Rectal smooth muscle tissue (tissue), 1 donor: ENCODE results near the gene LRWD1.
"Not testable (repeated sequence)": the region's sequence is repeated elsewhere in the genome, so short reads cannot be mapped to it uniquely, and the experiment has no call there.

Source experiments
- H3K27ac ChIP-seq: one replicate; pipeline ENCODE4 v1.7.0; 2013; ENCODE audit warnings: low read depth, low read length, inconsistent platforms
- H3K27me3 ChIP-seq: one replicate; pipeline ENCODE4 v1.7.0; 2013; ENCODE audit warnings: low read length; ENCODE audit not compliant: control insufficient read depth, insufficient read depth
- H3K36me3 ChIP-seq: one replicate; pipeline ENCODE4 v1.7.0; 2013; ENCODE audit warnings: low read length; ENCODE audit not compliant: control insufficient read depth, insufficient read depth
- H3K4me1 ChIP-seq: one replicate; pipeline ENCODE4 v1.7.0; 2013; ENCODE audit warnings: low read length; ENCODE audit not compliant: control insufficient read depth, insufficient read depth
- H3K4me3 ChIP-seq: one replicate; pipeline ENCODE4 v1.7.0; 2013; ENCODE audit warnings: low read length
- H3K9ac ChIP-seq: one replicate; pipeline ENCODE4 v1.7.0; 2013; ENCODE audit warnings: low read length

The LRWD1 gene

DNA sequence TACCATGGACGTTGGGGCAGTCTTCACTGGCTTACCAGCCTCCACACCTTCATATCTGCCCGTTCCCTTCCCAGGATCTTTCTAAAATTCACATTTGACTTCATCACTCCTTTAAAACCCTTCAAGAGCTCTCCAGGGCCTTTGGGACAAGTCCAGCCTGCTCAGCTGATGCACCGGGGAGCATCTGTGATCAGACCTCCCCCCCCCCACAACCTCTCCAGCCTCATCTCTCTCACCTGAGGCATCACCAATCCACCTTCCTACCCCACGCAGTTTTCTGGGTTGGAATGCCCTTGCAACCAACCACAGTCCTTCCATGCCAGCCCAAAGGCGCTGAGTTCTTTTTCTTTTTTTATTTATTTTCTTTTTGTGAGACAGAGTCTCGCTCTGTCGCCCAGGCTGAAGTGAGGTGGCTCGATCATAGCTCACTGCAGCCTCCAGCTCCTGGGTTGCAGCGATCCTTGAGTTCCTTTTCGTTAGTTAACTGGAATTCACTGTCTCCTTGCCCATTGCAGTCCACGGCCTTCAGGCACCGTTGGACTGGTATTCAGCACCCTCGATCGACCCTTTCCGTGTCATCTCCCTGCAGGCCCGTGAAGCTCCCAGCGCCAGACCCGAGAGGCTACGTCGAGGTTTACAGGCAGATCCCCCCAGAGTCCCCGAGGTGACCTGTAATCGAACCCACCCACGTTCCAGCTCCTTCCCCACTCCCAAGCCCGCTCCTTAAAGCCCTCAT is 775 bp upstream of the LRWD1 start:
- Histone ChIP-seq H3K9ac (peak overlapping the region; percentile 75), H3K27ac (peak overlapping the region; percentile 41), H3K27me3 (no peaks in the 10 kb centered on the region), H3K4me1 (peaks cover 12% of the 10 kb centered on the region), H3K36me3 (peaks cover 3% of the 10 kb centered on the region), H3K4me3 (peak overlapping the region; percentile 82)

- Histone ChIP-seq H3K36me3 (no peaks in the 10 kb centered on the region), H3K9ac (no peak overlapping the region), H3K4me1 (peaks cover 12% of the 10 kb centered on the region), H3K4me3 (peak overlapping the region; percentile 82), H3K27me3 (no peaks in the 10 kb centered on the region), H3K27ac (no peak overlapping the region)
Observed at GRCh38 chr7:102466097-102466496, 1.3 kb downstream of the LRWD1 start.

DNA sequence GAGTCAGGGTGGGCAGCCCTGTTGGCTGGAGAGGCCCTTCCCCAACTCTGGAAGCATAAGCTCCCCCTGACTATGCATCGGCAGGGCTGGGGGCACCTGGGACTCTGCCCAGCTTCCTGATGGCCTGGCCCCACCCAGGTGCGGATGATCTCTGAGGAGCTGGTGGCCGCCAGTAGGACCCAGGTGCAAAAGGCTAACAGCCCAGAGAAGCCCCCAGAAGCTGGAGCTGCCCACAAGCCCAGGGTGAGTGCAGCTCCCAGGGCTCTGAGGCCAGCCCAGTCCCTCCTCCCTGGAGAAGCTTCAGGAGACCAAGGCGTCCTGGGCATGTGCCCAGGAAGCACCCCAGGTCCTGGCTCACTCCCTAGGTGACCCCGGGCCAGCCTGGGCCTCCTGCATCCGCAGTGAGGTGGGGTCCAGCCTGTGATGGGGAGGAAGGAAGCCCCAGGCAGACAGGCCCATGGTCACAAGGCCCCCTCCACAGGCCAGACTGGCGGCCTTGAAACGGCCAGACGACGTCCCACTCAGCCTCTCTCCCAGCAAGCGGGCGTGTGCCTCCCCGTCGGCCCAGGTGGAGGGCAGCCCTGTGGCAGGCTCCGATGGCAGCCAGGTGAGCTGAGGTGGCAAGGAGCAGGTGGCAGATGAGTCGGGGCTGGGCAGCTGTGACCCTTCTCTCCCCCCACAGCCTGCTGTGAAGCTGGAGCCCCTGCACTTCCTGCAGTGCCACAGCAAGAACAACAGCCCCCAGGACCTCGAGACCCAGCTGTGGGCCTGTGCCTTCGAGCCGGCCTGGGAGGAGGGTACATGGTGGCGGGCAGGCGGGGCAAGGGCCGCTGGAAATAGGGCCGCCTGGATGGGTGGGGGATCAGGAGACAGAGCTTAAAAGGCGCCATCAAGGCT is 3.0 kb downstream of the LRWD1 start:
- Histone ChIP-seq H3K4me3 (no peak overlapping the region), H3K36me3 (peaks cover 4% of the 10 kb centered on the region), H3K27ac (no peak overlapping the region), H3K4me1 (peaks cover 12% of the 10 kb centered on the region), H3K9ac (no peak overlapping the region), H3K27me3 (no peaks in the 10 kb centered on the region)

GRCh38 chr7:102468478-102469350 is 3.9 kb downstream of the LRWD1 start:
- Histone ChIP-seq H3K36me3 (peaks cover 4% of the 10 kb centered on the region), H3K27me3 (no peaks in the 10 kb centered on the region), H3K27ac (no peak overlapping the region), H3K9ac (no peak overlapping the region), H3K4me1 (peaks cover 9% of the 10 kb centered on the region), H3K4me3 (no peak overlapping the region)

GRCh38 chr7:102469351-102469971 is 4.7 kb downstream of the LRWD1 start:
- peaks cover 7% of the 10 kb centered on the region for H3K4me1 ChIP-seq
- H3K4me3 ChIP-seq, result no peak overlapping the region
- no peak overlapping the region for H3K9ac ChIP-seq
- no peaks in the 10 kb centered on the region for H3K27me3 ChIP-seq
- no peak overlapping the region for H3K27ac ChIP-seq
- H3K36me3 ChIP-seq, result peaks cover 4% of the 10 kb centered on the region

GRCh38 chr7:102469972-102470825 is 5.4 kb downstream of the LRWD1 start:
- Histone ChIP-seq H3K4me3 (no peak overlapping the region), H3K9ac (no peak overlapping the region), H3K36me3 (peaks cover 4% of the 10 kb centered on the region), H3K4me1 (peaks cover 7% of the 10 kb centered on the region), H3K27ac (no peak overlapping the region), H3K27me3 (no peaks in the 10 kb centered on the region)

DNA sequence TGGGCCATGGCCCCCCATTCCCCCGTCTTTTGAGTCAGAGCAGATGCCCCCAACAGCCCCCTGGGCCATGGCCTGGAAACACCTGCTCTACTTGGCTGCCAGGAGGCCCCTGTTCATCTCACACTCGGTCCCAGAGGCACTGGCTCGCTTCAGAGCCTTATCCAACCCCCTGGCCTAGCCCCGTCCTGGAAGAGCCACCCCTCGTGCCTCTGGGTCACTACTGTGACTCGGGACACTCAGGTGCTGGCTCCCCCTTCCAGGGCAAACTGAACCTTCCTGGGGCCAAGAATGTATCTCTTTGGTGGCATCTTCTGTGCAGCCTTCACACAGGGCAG is 7.0 kb downstream of the LRWD1 start:
- no peak overlapping the region for H3K9ac ChIP-seq
- H3K27me3 ChIP-seq, result no peaks in the 10 kb centered on the region
- H3K4me3 ChIP-seq, result no peak overlapping the region
- H3K27ac ChIP-seq, result no peak overlapping the region
- H3K36me3 ChIP-seq, result peaks cover 4% of the 10 kb centered on the region
- H3K4me1 ChIP-seq, result no peaks in the 10 kb centered on the region

- H3K27ac ChIP-seq, result no peak overlapping the region
- H3K36me3 ChIP-seq, result peaks cover 4% of the 10 kb centered on the region
- no peaks in the 10 kb centered on the region for H3K27me3 ChIP-seq
- H3K9ac ChIP-seq, result no peak overlapping the region
- H3K4me3 ChIP-seq, result no peak overlapping the region
- H3K4me1 ChIP-seq, result no peaks in the 10 kb centered on the region
Observed at GRCh38 chr7:102472126-102473041, 7.6 kb downstream of the LRWD1 start.

- peaks cover 4% of the 10 kb centered on the region for H3K36me3 ChIP-seq
- no peak overlapping the region for H3K9ac ChIP-seq
- no peak overlapping the region for H3K27ac ChIP-seq
- no peaks in the 10 kb centered on the region for H3K27me3 ChIP-seq
- H3K4me3 ChIP-seq, result no peak overlapping the region
- no peaks in the 10 kb centered on the region for H3K4me1 ChIP-seq
Observed at GRCh38 chr7:102473271-102473991, 8.6 kb downstream of the LRWD1 start.

DNA sequence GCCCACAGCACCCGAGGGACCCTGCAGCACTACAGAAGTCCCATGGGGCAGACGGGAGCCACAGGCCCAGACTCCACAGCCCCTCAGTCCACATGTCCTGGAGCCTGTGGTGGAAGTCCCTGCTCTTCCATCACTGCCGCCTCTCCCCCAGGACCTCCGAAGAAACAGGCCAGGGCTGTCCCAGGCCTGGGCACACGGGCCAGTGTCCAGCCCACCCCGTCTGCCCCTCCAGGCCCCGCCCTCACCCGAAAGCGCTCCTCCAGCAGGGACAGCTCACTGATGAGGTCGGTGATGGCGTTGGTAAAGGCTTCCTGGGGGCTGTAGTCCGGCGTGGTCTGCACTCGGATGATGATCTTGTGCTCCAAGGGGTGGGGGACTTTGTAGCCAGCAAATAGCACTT is 9.3 kb downstream of the LRWD1 start:
- H3K27ac ChIP-seq, H3K4me1 ChIP-seq, H3K4me3 ChIP-seq, H3K27me3 ChIP-seq, H3K36me3 ChIP-seq, H3K9ac ChIP-seq: not testable (repeated sequence)
